ENCODE results near the gene DDX51.

The DDX51 gene

GRCh38 chr12:132182711-132183365 lies 38.7 kb upstream of the DDX51 start:
- FAIRE-seq (no peak), DNase-seq (ENCODE audit: insufficient read length, low spot score) (no peak)
- no peak for TF ChIP-seq CTCF (IDR thresholded peaks at IDR 0.05; ENCODE audit: insufficient read depth, missing control alignments)

DNA sequence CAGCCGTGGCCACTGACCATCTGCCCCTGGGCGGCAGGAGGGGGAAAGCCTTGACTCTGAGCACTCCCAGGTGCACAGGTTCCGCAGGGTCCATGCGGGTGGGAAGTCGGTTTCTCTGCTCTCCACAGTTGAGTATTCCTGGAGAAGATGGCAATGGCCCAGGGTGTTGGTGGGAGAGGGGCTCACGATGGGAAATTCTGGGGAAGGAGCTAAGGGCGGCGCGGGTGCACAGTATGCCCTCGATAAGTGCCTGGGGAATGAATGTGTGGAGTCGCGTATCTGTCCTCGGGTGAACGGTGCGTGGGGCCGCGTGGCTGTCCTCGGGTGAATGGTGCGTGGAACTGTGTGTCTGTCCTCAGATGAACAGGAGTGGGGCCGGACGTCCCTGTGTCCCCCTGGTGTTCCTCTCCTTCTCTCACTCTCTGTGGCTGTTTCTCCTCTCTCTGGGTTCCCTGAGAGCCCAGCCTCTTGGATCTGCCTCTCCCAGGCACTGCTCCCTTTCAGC lies 38.1 kb upstream of the DDX51 start:
- FAIRE-seq (no peak), DNase-seq (ENCODE audit: insufficient read length, low spot score) (no peak)
- no peak for TF ChIP-seq CTCF (IDR thresholded peaks at IDR 0.05; ENCODE audit: insufficient read depth, missing control alignments)

- TF ChIP-seq CTCF (IDR thresholded peaks at IDR 0.05; ENCODE audit: insufficient read depth, missing control alignments) = no peak
- DNase-seq (ENCODE audit: insufficient read length, low spot score) (no peak), FAIRE-seq (no peak)
Observed at GRCh38 chr12:132181570-132182200, 37.6 kb upstream of the DDX51 start.

GRCh38 chr12:132180648-132181546 lies 36.8 kb upstream of the DDX51 start:
- FAIRE-seq (no peak), DNase-seq (ENCODE audit: insufficient read length, low spot score) (no peak)
- TF ChIP-seq CTCF (IDR thresholded peaks at IDR 0.05; ENCODE audit: insufficient read depth, missing control alignments) = no peak

- DNase-seq (ENCODE audit: insufficient read length, low spot score) = no peak
- no peak for TF ChIP-seq CTCF (IDR thresholded peaks at IDR 0.05; ENCODE audit: insufficient read depth, missing control alignments)
- FAIRE-seq = no peak
Observed at GRCh38 chr12:132179431-132180362, 35.6 kb upstream of the DDX51 start.

GRCh38 chr12:132178801-132179401 lies 34.8 kb upstream of the DDX51 start:
- DNase-seq (ENCODE audit: insufficient read length, low spot score) = no peak
- FAIRE-seq = no peak
- no peak for TF ChIP-seq CTCF (IDR thresholded peaks at IDR 0.05; ENCODE audit: insufficient read depth, missing control alignments)

Data from D721Med (cell line).